Measurements from ENCODE around the gene PLPP4.

PLPP4 gene

GRCh38 chr10:120456626-120457430, at the start of gene PLPP4:
PLPP4 (plus strand) TSS chr10:120457227; CDS start chr10:120457306, 79 bp downstream.
- H3K4me3 ChIP-seq (ENCODE audit: low read length) = peak within 1 kb of the TSS; percentile 35
- no peak for TF ChIP-seq CTCF (IDR thresholded peaks at IDR 0.05; ENCODE audit: insufficient read depth, low read depth, low read length, missing control alignments)
- peak; percentile 27 for DNase-seq (ENCODE audit: low read depth)

DNA sequence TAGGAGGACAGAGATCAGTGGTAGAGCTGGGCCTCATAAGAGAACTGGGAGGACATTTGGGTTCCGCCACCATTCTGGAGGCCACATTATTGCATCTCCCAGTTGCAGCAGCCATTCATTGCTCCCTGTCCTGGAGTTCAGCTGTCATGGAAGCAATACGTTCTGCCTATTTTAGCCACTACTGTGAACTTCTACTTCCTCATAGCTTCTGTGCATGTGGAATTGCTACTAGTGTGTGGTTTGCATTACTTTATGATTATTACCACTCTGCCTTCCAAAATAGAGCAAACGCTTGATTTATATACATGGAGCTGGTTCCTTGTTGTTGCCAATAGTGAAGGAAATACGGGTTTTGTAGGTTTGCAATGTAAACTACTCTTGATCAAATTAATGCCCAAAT, 47.2 kb upstream of the PLPP4 start:
- no peak for DNase-seq (ENCODE audit: low read depth)
- no peak for TF ChIP-seq CTCF (IDR thresholded peaks at IDR 0.05; ENCODE audit: insufficient read depth, low read depth, low read length, missing control alignments)
- no peak overlapping the region for H3K4me3 ChIP-seq (ENCODE audit: low read length)

- no peak for DNase-seq (ENCODE audit: low read depth)
- TF ChIP-seq CTCF (IDR thresholded peaks at IDR 0.05; ENCODE audit: insufficient read depth, low read depth, low read length, missing control alignments) = no peak
- no peak overlapping the region for H3K4me3 ChIP-seq (ENCODE audit: low read length)
Measured at GRCh38 chr10:120414946-120415345, 42.1 kb upstream of the PLPP4 start.

DNA sequence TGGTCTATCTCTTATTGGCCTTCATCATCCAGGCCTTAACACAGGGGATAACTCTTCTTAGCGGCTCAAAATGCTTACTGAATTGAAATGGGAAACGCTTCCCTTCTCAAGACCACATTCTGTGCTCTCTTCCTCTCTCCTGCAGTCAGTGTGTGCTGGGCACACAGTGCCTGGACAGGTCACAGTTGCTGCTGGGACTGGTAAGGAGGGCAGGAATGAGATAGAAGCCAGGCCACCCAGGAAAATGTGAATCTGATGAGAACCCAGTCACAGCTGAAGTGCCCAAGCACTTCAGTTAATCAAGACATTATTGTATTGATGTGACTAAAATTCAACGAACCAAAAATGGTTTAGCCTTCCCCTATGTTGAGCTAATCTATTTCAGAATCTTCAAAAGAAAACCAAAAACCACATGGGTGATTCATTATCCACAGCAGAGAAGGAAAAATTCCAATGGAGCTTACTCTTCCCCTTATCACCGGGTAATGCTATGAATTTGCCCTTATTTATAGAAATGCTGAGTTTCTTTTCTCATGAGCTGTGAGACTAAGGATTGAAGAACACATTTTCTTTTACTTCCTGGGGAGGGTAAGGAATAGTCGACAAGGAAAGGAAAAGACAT, 41.2 kb upstream of the PLPP4 start:
- peak; percentile 52 for DNase-seq (ENCODE audit: low read depth)
- no peak for TF ChIP-seq CTCF (IDR thresholded peaks at IDR 0.05; ENCODE audit: insufficient read depth, low read depth, low read length, missing control alignments)
- no peak overlapping the region for H3K4me3 ChIP-seq (ENCODE audit: low read length)

GRCh38 chr10:120420421-120420820, 36.6 kb upstream of the PLPP4 start:
- DNase-seq (ENCODE audit: low read depth) = no peak

DNA sequence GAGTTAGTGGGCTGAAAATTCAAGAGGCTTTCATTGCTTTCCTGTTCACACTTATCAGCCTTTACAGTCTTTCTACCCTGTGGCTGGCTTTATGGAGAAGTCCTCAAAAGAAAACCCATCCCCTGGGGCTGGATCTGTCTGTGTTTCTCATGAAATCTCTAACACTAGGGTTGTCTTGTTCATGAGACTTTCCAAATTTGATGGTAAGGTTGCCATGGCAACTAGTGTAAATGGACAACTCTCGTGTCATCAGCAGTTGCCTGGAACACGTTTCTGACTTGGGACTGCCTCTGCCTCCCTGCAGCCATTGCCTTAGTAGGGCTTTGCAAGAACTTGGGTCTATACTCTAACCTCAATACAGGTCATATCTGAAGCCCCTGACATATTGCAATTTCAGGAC, 35.8 kb upstream of the PLPP4 start:
- H3K4me3 ChIP-seq (ENCODE audit: low read length) = no peak overlapping the region
- TF ChIP-seq CTCF (IDR thresholded peaks at IDR 0.05; ENCODE audit: insufficient read depth, low read depth, low read length, missing control alignments) = no peak
- no peak for DNase-seq (ENCODE audit: low read depth)

More at GRCh38 chr10:120420421-120420820, 36.6 kb upstream of the PLPP4 start:
- H3K4me3 ChIP-seq (ENCODE audit: low read length) = no peak overlapping the region
- no peak for TF ChIP-seq CTCF (IDR thresholded peaks at IDR 0.05; ENCODE audit: insufficient read depth, low read depth, low read length, missing control alignments)

Data from epithelial cell of esophagus (primary cell).